Activated naive CD4-positive, alpha-beta T cell treated with Interleukin-2 at 50 U/mL for 16 hours (primary cell): ENCODE results near the gene MDM1.
A peak's percentile ranks its signal among the peaks of the same experiment; 100 is the strongest.

Source experiments
- DNase-seq: peaks from one replicate; pipeline ENCODE4 v3.0.0-alpha.2; 2020

The MDM1 gene

GRCh38 chr12:68270358-68270757, 61.8 kb downstream of the MDM1 start:
- DNase-seq, result no peak

- DNase-seq, result no peak
Observed at GRCh38 chr12:68269779-68270178, 62.4 kb downstream of the MDM1 start.

- DNase-seq, result no peak
Observed at GRCh38 chr12:68268967-68269366, 63.2 kb downstream of the MDM1 start.

- no peak for DNase-seq
Observed at GRCh38 chr12:68267892-68268396, 64.2 kb downstream of the MDM1 start.

GRCh38 chr12:68264857-68265256, 67.3 kb downstream of the MDM1 start:
- DNase-seq, result no peak

- no peak for DNase-seq
Observed at GRCh38 chr12:68264158-68264855, 67.9 kb downstream of the MDM1 start.

GRCh38 chr12:68263366-68263765, 68.8 kb downstream of the MDM1 start:
- no peak for DNase-seq

GRCh38 chr12:68261896-68262295, 70.3 kb downstream of the MDM1 start:
- DNase-seq, result no peak

GRCh38 chr12:68260153-68260552, 72.0 kb downstream of the MDM1 start:
- DNase-seq, result no peak

GRCh38 chr12:68259318-68259940, 72.7 kb downstream of the MDM1 start:
- peak; percentile 37 for DNase-seq

GRCh38 chr12:68253504-68253903, 78.7 kb downstream of the MDM1 start, which contains the start of gene IL22:
IL22 (minus strand) TSS chr12:68253604; CDS start chr12:68253448, 156 bp downstream.
- no peak for DNase-seq

GRCh38 chr12:68252077-68252476, 80.1 kb downstream of the MDM1 start:
- DNase-seq, result no peak

GRCh38 chr12:68250454-68250853, 81.7 kb downstream of the MDM1 start:
- no peak for DNase-seq

- DNase-seq, result no peak
Observed at GRCh38 chr12:68247785-68248184, 84.4 kb downstream of the MDM1 start.

GRCh38 chr12:68246350-68246749, 85.8 kb downstream of the MDM1 start:
- DNase-seq, result no peak

- DNase-seq, result no peak
Observed at GRCh38 chr12:68245180-68246021, 86.8 kb downstream of the MDM1 start.
